RWPE2 (cell line): ENCODE data around the gene ZRANB3.

ENCODE experiments used
- ATAC-seq: fragments of 200-7000 bp; cut with Tn5 transposase; 3 replicates; pipeline ENCODE4 v1.9.1; 2021; ENCODE audit warnings: low read depth
- DNase-seq: peaks from one replicate; pipeline ENCODE4 v3.0.0-alpha.2; 2020; ENCODE audit warnings: low spot score
- H3K27ac ChIP-seq: fragments of 450-650 bp; 2 replicates; pipeline ENCODE4 v1.5.1; 2017; ENCODE audit warnings: mild to moderate bottlenecking; ENCODE audit not compliant: poor library complexity, severe bottlenecking
- H3K27me3 ChIP-seq: fragments of 250-450 bp; sonication (Bioruptor Pico); 2 replicates; pipeline ENCODE4 v1.5.1; 2021; ENCODE audit warnings: mild to moderate bottlenecking, moderate library complexity; ENCODE audit not compliant: insufficient read depth, poor library complexity, severe bottlenecking
- H3K36me3 ChIP-seq: fragments of 250-450 bp; sonication (Bioruptor Pico); 2 replicates; pipeline ENCODE4 v1.5.1; 2020; ENCODE audit warnings: low read depth, mild to moderate bottlenecking, moderate library complexity
- H3K4me1 ChIP-seq: fragments of 250-450 bp; sonication (Bioruptor Pico); 2 replicates; pipeline ENCODE4 v1.5.1; 2021; ENCODE audit warnings: mild to moderate bottlenecking, moderate library complexity; ENCODE audit not compliant: insufficient read depth, poor library complexity, severe bottlenecking
- H3K4me3 ChIP-seq: fragments of 250-450 bp; sonication (Bioruptor Pico); 2 replicates; pipeline ENCODE4 v1.5.1; 2021; ENCODE audit warnings: mild to moderate bottlenecking, moderate library complexity; ENCODE audit not compliant: severe bottlenecking
- H3K9me3 ChIP-seq: fragments of 250-450 bp; sonication (Bioruptor Pico); 2 replicates; pipeline ENCODE4 v1.5.1; 2021; ENCODE audit warnings: mild to moderate bottlenecking, moderate library complexity; ENCODE audit not compliant: severe bottlenecking
- CTCF ChIP-seq: fragments of 450-650 bp; IDR thresholded peaks from one replicate; pipeline ENCODE4 v1.5.1; 2017; ENCODE audit warnings: mild to moderate bottlenecking, moderate library complexity; ENCODE audit not compliant: poor library complexity, severe bottlenecking

Gene ZRANB3

GRCh38 chr2:135167273-135167672, 363.7 kb downstream of the ZRANB3 start:
- H3K4me3 ChIP-seq, result no peak overlapping the region
- no peak overlapping the region for H3K27ac ChIP-seq
- no peaks in the 10 kb centered on the region for H3K27me3 ChIP-seq
- H3K4me1 ChIP-seq, result peaks cover 7% of the 10 kb centered on the region
- ATAC-seq, result no peak
- H3K9me3 ChIP-seq, result no peaks in the 10 kb centered on the region
- DNase-seq, result no peak
- peaks cover 81% of the 10 kb centered on the region for H3K36me3 ChIP-seq
- no peak for TF ChIP-seq CTCF

- Histone ChIP-seq H3K9me3 (no peaks in the 10 kb centered on the region), H3K4me3 (no peak overlapping the region), H3K4me1 (peaks cover 7% of the 10 kb centered on the region), H3K27me3 (no peaks in the 10 kb centered on the region), H3K36me3 (peaks cover 93% of the 10 kb centered on the region), H3K27ac (no peak overlapping the region)
- no peak for DNase-seq
- TF ChIP-seq CTCF, result no peak
- peak; percentile 98 for ATAC-seq
Measured at GRCh38 chr2:135164431-135164830, 366.6 kb downstream of the ZRANB3 start.

GRCh38 chr2:135163901-135164300, 367.1 kb downstream of the ZRANB3 start:
- Histone ChIP-seq H3K27ac (no peak overlapping the region), H3K27me3 (no peaks in the 10 kb centered on the region), H3K4me1 (peaks cover 7% of the 10 kb centered on the region), H3K36me3 (peaks cover 93% of the 10 kb centered on the region), H3K9me3 (no peaks in the 10 kb centered on the region), H3K4me3 (no peak overlapping the region)
- ATAC-seq (no peak), DNase-seq (no peak)
- no peak for TF ChIP-seq CTCF

GRCh38 chr2:135163306-135163705, 367.7 kb downstream of the ZRANB3 start:
- Histone ChIP-seq H3K4me1 (peaks cover 7% of the 10 kb centered on the region), H3K36me3 (peaks cover 93% of the 10 kb centered on the region)
- no peak for ATAC-seq

More at GRCh38 chr2:135163306-135163705, 367.7 kb downstream of the ZRANB3 start:
- TF ChIP-seq CTCF, result no peak
- no peak for DNase-seq
- H3K27me3 ChIP-seq, result no peaks in the 10 kb centered on the region
- no peak overlapping the region for H3K27ac ChIP-seq
- no peaks in the 10 kb centered on the region for H3K9me3 ChIP-seq
- H3K4me3 ChIP-seq, result no peak overlapping the region
